HEK293 (cell line): ENCODE results near the gene MPP4.

ENCODE experiments used
- CTCF ChIA-PET: fragments of 350-600 bp; formaldehyde crosslinking; extraction: SDS; loops from one replicate; lab custom pipeline; 2021; ENCODE audit warnings: antibody characterized with exemption; lab: Yijun Ruan, JAX
- POLR2A ChIA-PET: fragments of 300-600 bp; formaldehyde crosslinking; extraction: SDS; loops from one replicate; lab custom pipeline; 2020; ENCODE audit warnings: antibody characterized with exemption, inconsistent platforms; lab: Yijun Ruan, JAX
- H3K27ac ChIP-seq: fragments of 200-500 bp; sonication (Bioruptor generic); 2 replicates; pipeline ENCODE4 v1.5.1; 2014; ENCODE audit warnings: low read depth, low read length, control low read depth, inconsistent platforms; ENCODE audit errors: extremely low read depth
- H3K36me3 ChIP-seq, 2 experiments: fragments of 200-500 bp in 1 of 2; sonication (Bioruptor generic) in 1 of 2; 1 replicate in 1 of 2; 2 replicates in 1 of 2; pipeline ENCODE4 v1.5.1; 2014 to 2017; ENCODE audit warnings: inconsistent platforms in 2 of 2, low read length in 2 of 2; ENCODE audit not compliant: control insufficient read depth in 2 of 2, insufficient read depth in 1 of 2
- H3K4me1 ChIP-seq: fragments of 200-500 bp; sonication (Bioruptor generic); 2 replicates; pipeline ENCODE4 v1.5.1; 2014; ENCODE audit warnings: mild to moderate bottlenecking, low read length, inconsistent platforms; ENCODE audit not compliant: control insufficient read depth, insufficient read depth
- H3K4me3 ChIP-seq: 2 replicates; pipeline ENCODE4 v1.5.1; 2011; ENCODE audit warnings: low read depth, mild to moderate bottlenecking, control low read depth, low read length, moderate library complexity
- H3K9me3 ChIP-seq: fragments of 200-500 bp; sonication (Bioruptor generic); 2 replicates; pipeline ENCODE4 v1.5.1; 2014; ENCODE audit warnings: low read depth, low read length, inconsistent platforms; ENCODE audit not compliant: control insufficient read depth, insufficient read depth
- BCL6B ChIP-seq: fragments of 450-650 bp; formaldehyde crosslinking; IDR thresholded peaks from 2 replicates; pipeline ENCODE4 v1.5.1; 2017; ENCODE audit warnings: missing biosample characterization, missing genetic modification characterization
- GLI4 ChIP-seq: fragments of 450-650 bp; formaldehyde crosslinking; IDR thresholded peaks from 2 replicates; pipeline ENCODE4 v1.5.1; 2016; ENCODE audit warnings: missing biosample characterization, missing genetic modification characterization
- HIC1 ChIP-seq: fragments of 450-650 bp; formaldehyde crosslinking; IDR thresholded peaks from 2 replicates; pipeline ENCODE4 v1.5.1; 2016; ENCODE audit warnings: missing biosample characterization, missing genetic modification characterization
- HOXC10 ChIP-seq: sonication (generic); formaldehyde crosslinking; IDR thresholded peaks from 2 replicates; pipeline ENCODE4 v1.8.1; 2023; ENCODE audit warnings: mild to moderate bottlenecking, missing genetic modification reagents
- KLF10 ChIP-seq: fragments of 450-650 bp; IDR thresholded peaks from 2 replicates; pipeline ENCODE4 v1.5.1; 2018; ENCODE audit warnings: missing biosample characterization, mild to moderate bottlenecking, missing genetic modification characterization
- MZF1 ChIP-seq: fragments of 450-650 bp; formaldehyde crosslinking; IDR thresholded peaks from 2 replicates; pipeline ENCODE4 v1.5.1; 2017; ENCODE audit warnings: missing biosample characterization, missing genetic modification characterization, borderline replicate concordance
- OSR2 ChIP-seq: fragments of 450-650 bp; formaldehyde crosslinking; IDR thresholded peaks from 2 replicates; pipeline ENCODE4 v1.5.1; 2016; ENCODE audit warnings: missing biosample characterization, missing genetic modification characterization
- REST ChIP-seq: fragments of 450-650 bp; formaldehyde crosslinking; IDR thresholded peaks from 2 replicates; pipeline ENCODE4 v1.5.1; 2016; ENCODE audit warnings: missing biosample characterization, missing genetic modification characterization
- ZEB2 ChIP-seq: fragments of 450-650 bp; formaldehyde crosslinking; IDR thresholded peaks from 2 replicates; pipeline ENCODE4 v1.5.1; 2016; ENCODE audit warnings: missing biosample characterization, missing genetic modification characterization
- ZNF140 ChIP-seq: fragments of 450-650 bp; formaldehyde crosslinking; IDR thresholded peaks from 2 replicates; pipeline ENCODE4 v1.5.1; 2016; ENCODE audit warnings: missing biosample characterization, missing genetic modification characterization
- ZNF146 ChIP-seq: fragments of 450-650 bp; formaldehyde crosslinking; IDR thresholded peaks from 2 replicates; pipeline ENCODE4 v1.5.1; 2016; ENCODE audit warnings: missing biosample characterization, missing genetic modification characterization
- ZNF16 ChIP-seq: fragments of 450-650 bp; formaldehyde crosslinking; IDR thresholded peaks from 2 replicates; pipeline ENCODE4 v1.5.1; 2016; ENCODE audit warnings: low read depth, missing biosample characterization, missing genetic modification characterization
- ZNF169 ChIP-seq: fragments of 450-650 bp; formaldehyde crosslinking; IDR thresholded peaks from 2 replicates; pipeline ENCODE4 v1.5.1; 2016; ENCODE audit warnings: missing biosample characterization, missing genetic modification characterization
- ZNF202 ChIP-seq: fragments of 450-650 bp; formaldehyde crosslinking; IDR thresholded peaks from 2 replicates; pipeline ENCODE4 v1.5.1; 2016; ENCODE audit warnings: missing biosample characterization, missing genetic modification characterization, borderline replicate concordance
- ZNF211 ChIP-seq: fragments of 450-650 bp; formaldehyde crosslinking; IDR thresholded peaks from 2 replicates; pipeline ENCODE4 v1.5.1; 2016; ENCODE audit warnings: low read depth, missing biosample characterization, missing genetic modification characterization
- ZNF221 ChIP-seq: fragments of 450-650 bp; formaldehyde crosslinking; IDR thresholded peaks from 2 replicates; pipeline ENCODE4 v1.5.1; 2017; ENCODE audit warnings: missing biosample characterization, missing genetic modification characterization, borderline replicate concordance
- ZNF292 ChIP-seq: fragments of 450-650 bp; formaldehyde crosslinking; IDR thresholded peaks from 2 replicates; pipeline ENCODE4 v1.5.1; 2016; ENCODE audit warnings: low read depth, missing biosample characterization, missing genetic modification characterization, borderline replicate concordance
- ZNF404 ChIP-seq: fragments of 450-650 bp; formaldehyde crosslinking; IDR thresholded peaks from 2 replicates; pipeline ENCODE4 v1.5.1; 2017; ENCODE audit warnings: missing biosample characterization, missing genetic modification characterization
- ZNF416 ChIP-seq: fragments of 450-650 bp; formaldehyde crosslinking; IDR thresholded peaks from 2 replicates; pipeline ENCODE4 v1.5.1; 2016; ENCODE audit warnings: missing biosample characterization, missing genetic modification characterization
- ZNF521 ChIP-seq: fragments of 450-650 bp; formaldehyde crosslinking; IDR thresholded peaks from 2 replicates; pipeline ENCODE4 v1.5.1; 2017; ENCODE audit warnings: missing biosample characterization, mild to moderate bottlenecking, missing genetic modification characterization
- ZNF585B ChIP-seq: fragments of 450-650 bp; formaldehyde crosslinking; IDR thresholded peaks from 2 replicates; pipeline ENCODE4 v1.5.1; 2016; ENCODE audit warnings: missing biosample characterization, missing genetic modification characterization
- ZNF792 ChIP-seq: fragments of 450-650 bp; formaldehyde crosslinking; IDR thresholded peaks from 2 replicates; pipeline ENCODE4 v1.5.1; 2016; ENCODE audit warnings: missing biosample characterization, missing genetic modification characterization
- ZSCAN18 ChIP-seq: fragments of 450-650 bp; formaldehyde crosslinking; IDR thresholded peaks from 2 replicates; pipeline ENCODE4 v1.5.1; 2016; ENCODE audit warnings: missing biosample characterization, missing genetic modification characterization
- TF ChIP-seq, protein P1 (sequence below): fragments of 450-650 bp; formaldehyde crosslinking; IDR thresholded peaks from 2 replicates; pipeline ENCODE4 v1.5.1; 2016; ENCODE audit warnings: missing biosample characterization, missing genetic modification characterization

The MPP4 gene

GRCh38 chr2:201622306-201622970, 76.0 kb downstream of the MPP4 start:
- POLR2A ChIA-PET, result no interaction called here
- TF ChIP-seq ZNF521 (tag by site-specific recombination) (no peak), OSR2 (tag by site-specific recombination) (no peak), ZNF404 (tag by site-specific recombination) (no peak), BCL6B (tag by site-specific recombination) (no peak)
- TF ChIP-seq, protein P1, sequence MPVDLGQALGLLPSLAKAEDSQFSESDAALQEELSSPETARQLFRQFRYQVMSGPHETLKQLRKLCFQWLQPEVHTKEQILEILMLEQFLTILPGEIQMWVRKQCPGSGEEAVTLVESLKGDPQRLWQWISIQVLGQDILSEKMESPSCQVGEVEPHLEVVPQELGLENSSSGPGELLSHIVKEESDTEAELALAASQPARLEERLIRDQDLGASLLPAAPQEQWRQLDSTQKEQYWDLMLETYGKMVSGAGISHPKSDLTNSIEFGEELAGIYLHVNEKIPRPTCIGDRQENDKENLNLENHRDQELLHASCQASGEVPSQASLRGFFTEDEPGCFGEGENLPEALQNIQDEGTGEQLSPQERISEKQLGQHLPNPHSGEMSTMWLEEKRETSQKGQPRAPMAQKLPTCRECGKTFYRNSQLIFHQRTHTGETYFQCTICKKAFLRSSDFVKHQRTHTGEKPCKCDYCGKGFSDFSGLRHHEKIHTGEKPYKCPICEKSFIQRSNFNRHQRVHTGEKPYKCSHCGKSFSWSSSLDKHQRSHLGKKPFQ (tag by site-specific recombination), result no peak
- H3K36me3 ChIP-seq, result peaks cover 28 to 44% of the 10 kb centered on the region in 2 experiments

DNA sequence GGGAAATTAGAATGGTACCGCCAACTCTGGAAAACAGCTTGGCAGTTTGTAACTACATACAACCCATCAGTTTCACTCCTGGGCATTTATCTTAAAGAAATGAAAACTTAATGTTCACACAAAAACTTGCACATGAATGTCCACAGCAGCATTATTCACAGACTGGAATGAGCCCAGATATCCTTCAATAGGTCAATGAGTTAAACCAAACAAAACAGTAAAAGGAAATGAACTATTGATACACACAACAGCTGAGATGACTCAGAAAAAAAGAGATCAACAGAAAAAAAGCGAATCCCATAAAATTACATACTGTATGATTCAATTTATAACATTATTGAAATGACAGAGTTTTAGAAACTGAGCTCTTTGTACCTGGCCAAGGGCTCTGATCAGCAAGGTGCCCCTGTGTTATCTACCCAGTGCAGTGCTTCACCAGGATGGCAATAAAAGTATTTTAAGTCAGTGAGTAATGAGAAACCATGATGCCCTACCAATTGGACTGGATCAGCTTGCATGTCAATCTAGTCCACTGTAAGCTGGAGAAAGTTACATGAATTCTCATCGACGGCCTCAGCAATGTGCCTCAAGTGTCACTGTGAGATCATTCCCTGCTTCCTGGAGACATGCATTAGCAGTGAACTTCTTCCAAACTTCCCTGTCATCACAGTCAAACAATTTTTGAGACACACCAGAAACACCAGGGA, 77.0 kb downstream of the MPP4 start:
- Histone ChIP-seq H3K4me3 (no peak overlapping the region), H3K36me3 (peaks cover 18 to 35% of the 10 kb centered on the region in 2 experiments), H3K9me3 (no peaks in the 10 kb centered on the region), H3K4me1 (no peaks in the 10 kb centered on the region), H3K27ac (no peak overlapping the region)
- TF ChIP-seq KLF10 (no peak), ZEB2 (tag by site-specific recombination) (no peak), ZNF585B (no peak), ZNF146 (tag by site-specific recombination) (no peak), REST (tag by site-specific recombination) (no peak), ZNF416 (tag by site-specific recombination) (no peak), ZNF140 (tag by site-specific recombination) (no peak), HIC1 (tag by site-specific recombination) (no peak), ZNF221 (tag by site-specific recombination) (no peak), GLI4 (tag by site-specific recombination) (no peak), ZSCAN18 (no peak), ZNF292 (tag by site-specific recombination) (no peak), MZF1 (no peak), ZNF792 (tag by site-specific recombination) (no peak), ZNF211 (tag by site-specific recombination) (no peak), ZNF16 (tag by site-specific recombination) (no peak), ZNF169 (tag by site-specific recombination) (no peak), HOXC10 (CRISPR knock-in tag) (no peak), ZNF202 (no peak)
- CTCF ChIA-PET, result no interaction called here
- POLR2A ChIA-PET, result no interaction called here

More at GRCh38 chr2:201622306-201622970, 76.0 kb downstream of the MPP4 start:
- Histone ChIP-seq H3K27ac (no peak overlapping the region), H3K4me1 (no peaks in the 10 kb centered on the region), H3K9me3 (no peaks in the 10 kb centered on the region), H3K4me3 (no peak overlapping the region)
- CTCF ChIA-PET, result no interaction called here
